ENCODE data around the gene ARNT2. TPM values are rescaled to one million over a fixed set of nuclear protein-coding genes. Genes with fewer than 3 reads are reported as not detected.

The ARNT2 gene
- total RNA-seq, 1 experiment from 2014 or later: 7.0 TPM

GRCh38 chr15:80485370-80486164, 81.4 kb downstream of the ARNT2 start (continued):
- TF ChIP-seq NFATC4 (CRISPR knock-in tag; IDR thresholded peaks at IDR 0.05) (no peak), MAX (CRISPR knock-in tag; IDR thresholded peaks at IDR 0.05) (no peak), FOXP1 (CRISPR knock-in tag; IDR thresholded peaks at IDR 0.05; ENCODE audit: borderline replicate concordance) (no peak), JUN (CRISPR knock-in tag; IDR thresholded peaks at IDR 0.05) (no peak), NR2C2 (CRISPR knock-in tag; IDR thresholded peaks at IDR 0.05) (no peak)
- TF ChIP-seq, protein P1, sequence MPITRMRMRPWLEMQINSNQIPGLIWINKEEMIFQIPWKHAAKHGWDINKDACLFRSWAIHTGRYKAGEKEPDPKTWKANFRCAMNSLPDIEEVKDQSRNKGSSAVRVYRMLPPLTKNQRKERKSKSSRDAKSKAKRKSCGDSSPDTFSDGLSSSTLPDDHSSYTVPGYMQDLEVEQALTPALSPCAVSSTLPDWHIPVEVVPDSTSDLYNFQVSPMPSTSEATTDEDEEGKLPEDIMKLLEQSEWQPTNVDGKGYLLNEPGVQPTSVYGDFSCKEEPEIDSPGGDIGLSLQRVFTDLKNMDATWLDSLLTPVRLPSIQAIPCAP (CRISPR knock-in tag; IDR thresholded peaks at IDR 0.05): no peak
- TF ChIP-seq, protein P2, sequence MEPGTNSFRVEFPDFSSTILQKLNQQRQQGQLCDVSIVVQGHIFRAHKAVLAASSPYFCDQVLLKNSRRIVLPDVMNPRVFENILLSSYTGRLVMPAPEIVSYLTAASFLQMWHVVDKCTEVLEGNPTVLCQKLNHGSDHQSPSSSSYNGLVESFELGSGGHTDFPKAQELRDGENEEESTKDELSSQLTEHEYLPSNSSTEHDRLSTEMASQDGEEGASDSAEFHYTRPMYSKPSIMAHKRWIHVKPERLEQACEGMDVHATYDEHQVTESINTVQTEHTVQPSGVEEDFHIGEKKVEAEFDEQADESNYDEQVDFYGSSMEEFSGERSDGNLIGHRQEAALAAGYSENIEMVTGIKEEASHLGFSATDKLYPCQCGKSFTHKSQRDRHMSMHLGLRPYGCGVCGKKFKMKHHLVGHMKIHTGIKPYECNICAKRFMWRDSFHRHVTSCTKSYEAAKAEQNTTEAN (CRISPR knock-in tag; IDR thresholded peaks at IDR 0.05): no peak

GRCh38 chr15:80487839-80488390, 83.7 kb downstream of the ARNT2 start:
- ChIA-PET POLR2A (no interaction called here), CTCF (interaction anchor here (1.9 kb wide), 1 partner anchor 292 kb away, joined by 6 read pairs; the partner anchor contains the start of gene CEMIP)
- peaks cover 7% of the 10 kb centered on the region; the same call in 1 of the 2 replicates for H3K4me1 Mint-ChIP-seq
- ATAC-seq (no peak), DNase-seq (ENCODE audit: low spot score) (no peak)
- no peaks in the 10 kb centered on the region for H3K36me3 Mint-ChIP-seq
- H3K9me3 Mint-ChIP-seq: no peaks in the 10 kb centered on the region
- H3K4me3 Mint-ChIP-seq: no peak overlapping the region
- H3K27me3 Mint-ChIP-seq (ENCODE audit: low read depth): no peaks in the 10 kb centered on the region
- H3K27ac Mint-ChIP-seq: no peak overlapping the region
- TF ChIP-seq OVOL2 (CRISPR knock-in tag; IDR thresholded peaks at IDR 0.05; ENCODE audit: borderline replicate concordance) (no peak), NR1H2 (CRISPR knock-in tag; IDR thresholded peaks at IDR 0.05) (no peak), ZNF671 (CRISPR knock-in tag; IDR thresholded peaks at IDR 0.05) (no peak), IRF2 (CRISPR knock-in tag; IDR thresholded peaks at IDR 0.05; ENCODE audit: borderline replicate concordance, low read depth) (no peak)
- TF ChIP-seq, protein P3, sequence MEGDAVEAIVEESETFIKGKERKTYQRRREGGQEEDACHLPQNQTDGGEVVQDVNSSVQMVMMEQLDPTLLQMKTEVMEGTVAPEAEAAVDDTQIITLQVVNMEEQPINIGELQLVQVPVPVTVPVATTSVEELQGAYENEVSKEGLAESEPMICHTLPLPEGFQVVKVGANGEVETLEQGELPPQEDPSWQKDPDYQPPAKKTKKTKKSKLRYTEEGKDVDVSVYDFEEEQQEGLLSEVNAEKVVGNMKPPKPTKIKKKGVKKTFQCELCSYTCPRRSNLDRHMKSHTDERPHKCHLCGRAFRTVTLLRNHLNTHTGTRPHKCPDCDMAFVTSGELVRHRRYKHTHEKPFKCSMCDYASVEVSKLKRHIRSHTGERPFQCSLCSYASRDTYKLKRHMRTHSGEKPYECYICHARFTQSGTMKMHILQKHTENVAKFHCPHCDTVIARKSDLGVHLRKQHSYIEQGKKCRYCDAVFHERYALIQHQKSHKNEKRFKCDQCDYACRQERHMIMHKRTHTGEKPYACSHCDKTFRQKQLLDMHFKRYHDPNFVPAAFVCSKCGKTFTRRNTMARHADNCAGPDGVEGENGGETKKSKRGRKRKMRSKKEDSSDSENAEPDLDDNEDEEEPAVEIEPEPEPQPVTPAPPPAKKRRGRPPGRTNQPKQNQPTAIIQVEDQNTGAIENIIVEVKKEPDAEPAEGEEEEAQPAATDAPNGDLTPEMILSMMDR (IDR thresholded peaks at IDR 0.05): no peak

- ATAC-seq: no peak
- no peaks in the 10 kb centered on the region for H3K9me3 Mint-ChIP-seq
- ChIA-PET CTCF (interaction anchor here (1.9 kb wide), 1 partner anchor 290 kb away, joined by 6 read pairs; the partner anchor contains the start of gene CEMIP), POLR2A (no interaction called here)
- H3K27ac Mint-ChIP-seq: no peak overlapping the region
- DNase-seq (ENCODE audit: low spot score): no peak
- no peaks in the 10 kb centered on the region for H3K36me3 Mint-ChIP-seq
- no peaks in the 10 kb centered on the region for H3K27me3 Mint-ChIP-seq (ENCODE audit: low read depth)
- H3K4me3 Mint-ChIP-seq: no peak overlapping the region
- H3K4me1 Mint-ChIP-seq: peaks cover 15% of the 10 kb centered on the region; the same call in 1 of the 2 replicates
- TF ChIP-seq, protein P1 (CRISPR knock-in tag; IDR thresholded peaks at IDR 0.05): no peak
- TF ChIP-seq JUN (CRISPR knock-in tag; IDR thresholded peaks at IDR 0.05) (no peak), SMAD3 (CRISPR knock-in tag; IDR thresholded peaks at IDR 0.05; ENCODE audit: borderline replicate concordance) (no peak), TCF7 (CRISPR knock-in tag; IDR thresholded peaks at IDR 0.05; ENCODE audit: low read depth) (no peak), NFE2L1 (CRISPR knock-in tag; IDR thresholded peaks at IDR 0.05) (no peak), ZNF396 (CRISPR knock-in tag; IDR thresholded peaks at IDR 0.05; ENCODE audit: borderline replicate concordance) (no peak), IRF2 (CRISPR knock-in tag; IDR thresholded peaks at IDR 0.05; ENCODE audit: borderline replicate concordance, low read depth) (no peak), ERG (CRISPR knock-in tag; IDR thresholded peaks at IDR 0.05) (no peak), ZNF121 (CRISPR knock-in tag; IDR thresholded peaks at IDR 0.05) (no peak), HMGA2 (CRISPR knock-in tag; IDR thresholded peaks at IDR 0.05) (no peak), ZBTB21 (CRISPR knock-in tag; IDR thresholded peaks at IDR 0.05; ENCODE audit: borderline replicate concordance) (no peak)
- TF ChIP-seq, protein P4, sequence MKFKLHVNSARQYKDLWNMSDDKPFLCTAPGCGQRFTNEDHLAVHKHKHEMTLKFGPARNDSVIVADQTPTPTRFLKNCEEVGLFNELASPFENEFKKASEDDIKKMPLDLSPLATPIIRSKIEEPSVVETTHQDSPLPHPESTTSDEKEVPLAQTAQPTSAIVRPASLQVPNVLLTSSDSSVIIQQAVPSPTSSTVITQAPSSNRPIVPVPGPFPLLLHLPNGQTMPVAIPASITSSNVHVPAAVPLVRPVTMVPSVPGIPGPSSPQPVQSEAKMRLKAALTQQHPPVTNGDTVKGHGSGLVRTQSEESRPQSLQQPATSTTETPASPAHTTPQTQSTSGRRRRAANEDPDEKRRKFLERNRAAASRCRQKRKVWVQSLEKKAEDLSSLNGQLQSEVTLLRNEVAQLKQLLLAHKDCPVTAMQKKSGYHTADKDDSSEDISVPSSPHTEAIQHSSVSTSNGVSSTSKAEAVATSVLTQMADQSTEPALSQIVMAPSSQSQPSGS (CRISPR knock-in tag; IDR thresholded peaks at IDR 0.05; ENCODE audit: borderline replicate concordance, low read depth): no peak
- TF ChIP-seq, protein P5, sequence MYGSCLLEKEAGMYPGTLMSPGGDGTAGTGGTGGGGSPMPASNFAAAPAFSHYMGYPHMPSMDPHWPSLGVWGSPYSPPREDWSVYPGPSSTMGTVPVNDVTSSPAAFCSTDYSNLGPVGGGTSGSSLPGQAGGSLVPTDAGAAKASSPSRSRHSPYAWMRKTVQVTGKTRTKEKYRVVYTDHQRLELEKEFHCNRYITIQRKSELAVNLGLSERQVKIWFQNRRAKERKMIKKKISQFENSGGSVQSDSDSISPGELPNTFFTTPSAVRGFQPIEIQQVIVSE (CRISPR knock-in tag; IDR thresholded peaks at IDR 0.05; ENCODE audit: borderline replicate concordance): no peak
Observed at GRCh38 chr15:80489030-80489594, 84.9 kb downstream of the ARNT2 start.
